ENCODE measurements around the gene NECTIN2.

GRCh38 chr19:44814517-44814916 lies 31.6 kb upstream of the NECTIN2 start:
- TF ChIP-seq ZNF274 (IDR thresholded peaks at IDR 0.05; ENCODE audit: low read depth, low read length) (no peak), YY1 (IDR thresholded peaks at IDR 0.05; ENCODE audit: insufficient read depth, insufficient read length) (no peak)

All from NT2/D1 (cell line).